ENCODE data around the gene CMAS.

GRCh38 chr12:22069851-22070250 is 23.8 kb downstream of the CMAS start:
- no peak for TF ChIP-seq MEF2A (IDR thresholded peaks at IDR 0.05; ENCODE audit: borderline replicate concordance, low read depth)
- TF ChIP-seq SMC3 (IDR thresholded peaks at IDR 0.05; ENCODE audit: low read depth, low read length) = no peak
- no peak for TF ChIP-seq USF2 (IDR thresholded peaks at IDR 0.05; ENCODE audit: borderline replicate concordance, low read depth, low read length)
- TF ChIP-seq JUND (IDR thresholded peaks at IDR 0.05) = no peak

Measured in SK-N-SH (cell line).